IPS DF 6.9 (cell line): ENCODE results near the gene PRDM13.
"Not testable (repeated sequence)": the region's sequence is repeated elsewhere in the genome, so short reads cannot be mapped to it uniquely, and the experiment has no call there.

Source experiments
- DNase-seq: peaks from one replicate; pipeline ENCODE4 v3.0.0-alpha.2; 2013; ENCODE audit warnings: low read depth, low spot score
- H3K27ac ChIP-seq: one replicate; pipeline ENCODE4 v1.5.1; 2013; ENCODE audit warnings: low read length, control low read depth
- H3K27me3 ChIP-seq: 2 replicates; pipeline ENCODE4 v1.6.1; 2013; ENCODE audit warnings: mild to moderate bottlenecking, low read length; ENCODE audit not compliant: control insufficient read depth, insufficient read depth
- H3K36me3 ChIP-seq: 2 replicates; pipeline ENCODE4 v1.6.1; 2013; ENCODE audit warnings: low read length; ENCODE audit not compliant: control insufficient read depth, insufficient read depth
- H3K4me1 ChIP-seq: 2 replicates; pipeline ENCODE4 v1.6.1; 2013; ENCODE audit warnings: low read length; ENCODE audit not compliant: control insufficient read depth, insufficient read depth
- H3K4me3 ChIP-seq: 2 replicates; pipeline ENCODE4 v1.5.1; 2013; ENCODE audit warnings: mild to moderate bottlenecking, low read length
- H3K9me3 ChIP-seq: 2 replicates; pipeline ENCODE4 v1.6.1; 2013; ENCODE audit warnings: low read length, inconsistent platforms; ENCODE audit not compliant: control insufficient read depth, insufficient read depth
- WGBS: extraction: QIAGEN DNeasy Blood & Tissue Kit; methylation state at CpG from one replicate; pipeline ENCODE4 v1.1.7; 2013; ENCODE audit warnings: mixed read lengths, missing lambda C conversion rate; ENCODE audit not compliant: insufficient read length, insufficient coverage; 5-methylcytosine and 5-hydroxymethylcytosine counted together

The PRDM13 gene

GRCh38 chr6:99612551-99613408, 6.1 kb downstream of the PRDM13 start:
- Histone ChIP-seq H3K36me3 (no peaks in the 10 kb centered on the region), H3K4me1 (peaks cover 7% of the 10 kb centered on the region), H3K27me3 (peaks cover 70% of the 10 kb centered on the region), H3K27ac (no peak overlapping the region), H3K4me3 (peak overlapping the region; percentile 30; the same call in 1 of the 2 replicates), H3K9me3 (no peaks in the 10 kb centered on the region)
- DNase-seq: no peak
- WGBS: no CpG with 5 or more reads among the region's 56 CpGs

GRCh38 chr6:99613409-99613704, 6.7 kb downstream of the PRDM13 start:
- Histone ChIP-seq H3K27ac (no peak overlapping the region), H3K9me3 (no peaks in the 10 kb centered on the region), H3K27me3 (peaks cover 70% of the 10 kb centered on the region), H3K4me1 (peaks cover 6% of the 10 kb centered on the region), H3K36me3 (no peaks in the 10 kb centered on the region), H3K4me3 (peak overlapping the region; percentile 30; the same call in 1 of the 2 replicates)
- no CpG with 5 or more reads among the region's 37 CpGs for WGBS
- no peak for DNase-seq

GRCh38 chr6:99613705-99614429, 7.2 kb downstream of the PRDM13 start:
- peak overlapping the region; percentile 26; the same call in 1 of the 2 replicates for H3K4me3 ChIP-seq
- no peak overlapping the region for H3K27ac ChIP-seq
- WGBS: no CpG with 5 or more reads among the region's 82 CpGs
- peaks cover 68% of the 10 kb centered on the region for H3K27me3 ChIP-seq
- DNase-seq: no peak
- H3K4me1 ChIP-seq: peaks cover 4% of the 10 kb centered on the region; the same call in 1 of the 2 replicates
- no peaks in the 10 kb centered on the region for H3K9me3 ChIP-seq
- no peaks in the 10 kb centered on the region for H3K36me3 ChIP-seq

GRCh38 chr6:99614430-99615186, 8.0 kb downstream of the PRDM13 start:
- Histone ChIP-seq H3K4me3 (peak overlapping the region; percentile 26; the same call in 1 of the 2 replicates), H3K36me3 (no peaks in the 10 kb centered on the region), H3K4me1 (peaks cover 4% of the 10 kb centered on the region; the same call in 1 of the 2 replicates), H3K27me3 (peaks cover 66% of the 10 kb centered on the region), H3K9me3 (no peaks in the 10 kb centered on the region), H3K27ac (no peak overlapping the region)
- DNase-seq: no peak
- WGBS: no CpG with 5 or more reads among the region's 55 CpGs

GRCh38 chr6:99617131-99617530, 10.5 kb downstream of the PRDM13 start:
- Histone ChIP-seq H3K9me3 (no peaks in the 10 kb centered on the region), H3K4me3 (no peak overlapping the region), H3K27me3 (peaks cover 62% of the 10 kb centered on the region), H3K4me1 (peaks cover 4% of the 10 kb centered on the region; the same call in 1 of the 2 replicates), H3K27ac (no peak overlapping the region), H3K36me3 (no peaks in the 10 kb centered on the region)
- WGBS: no CpG with 5 or more reads among the region's 2 CpGs
- no peak for DNase-seq

GRCh38 chr6:99618649-99619408, 12.2 kb downstream of the PRDM13 start:
- Histone ChIP-seq H3K4me3 (peak overlapping the region; percentile 25; the same call in 1 of the 2 replicates), H3K4me1 (peaks cover 4% of the 10 kb centered on the region; the same call in 1 of the 2 replicates), H3K27ac (no peak overlapping the region), H3K9me3 (no peaks in the 10 kb centered on the region), H3K36me3 (no peaks in the 10 kb centered on the region), H3K27me3 (peaks cover 50% of the 10 kb centered on the region)
- WGBS: no CpG with 5 or more reads among the region's 65 CpGs
- no peak for DNase-seq

GRCh38 chr6:99619409-99619762, 12.8 kb downstream of the PRDM13 start:
- Histone ChIP-seq H3K27me3 (peaks cover 45% of the 10 kb centered on the region), H3K4me3 (peak overlapping the region; percentile 25; the same call in 1 of the 2 replicates), H3K27ac (no peak overlapping the region), H3K4me1 (no peaks in the 10 kb centered on the region), H3K36me3 (no peaks in the 10 kb centered on the region), H3K9me3 (no peaks in the 10 kb centered on the region)
- no peak for DNase-seq
- no CpG with 5 or more reads among the region's 5 CpGs for WGBS

GRCh38 chr6:99622044-99622443, 15.4 kb downstream of the PRDM13 start:
- no CpG with 5 or more reads among the region's 2 CpGs for WGBS
- H3K27ac ChIP-seq, H3K9me3 ChIP-seq, H3K36me3 ChIP-seq, H3K4me3 ChIP-seq, H3K4me1 ChIP-seq, DNase-seq: not testable (repeated sequence)
- H3K27me3 ChIP-seq: peaks cover 25% of the 10 kb centered on the region

GRCh38 chr6:99629293-99629692, 22.7 kb downstream of the PRDM13 start:
- WGBS: no CpG with 5 or more reads among the region's 3 CpGs
- Histone ChIP-seq H3K27me3 (no peaks in the 10 kb centered on the region), H3K36me3 (no peaks in the 10 kb centered on the region), H3K27ac (no peak overlapping the region), H3K4me1 (no peaks in the 10 kb centered on the region), H3K9me3 (no peaks in the 10 kb centered on the region), H3K4me3 (no peak overlapping the region)
- DNase-seq: no peak
